GM18951 (cell line): ENCODE measurements around the gene SPDYE3.
"Not testable (repeated sequence)": the region's sequence is repeated elsewhere in the genome, so short reads cannot be mapped to it uniquely, and the experiment has no call there.

ENCODE experiments used
- POLR2A ChIP-seq: IDR thresholded peaks from 4 replicates; pipeline ENCODE4 v1.6.1; 2011; ENCODE audit warnings: mild to moderate bottlenecking; ENCODE audit not compliant: insufficient read length, insufficient read depth; ENCODE audit errors: extremely low read depth
- in situ Hi-C: fragments of 300-500 bp; cut with MboI; formaldehyde crosslinking; loops from one replicate; pipeline ENCODE4 v1.12.0; 2022; ENCODE audit warnings: low sequenced_read_pairs, mixed read lengths, inconsistent platforms; ENCODE audit not compliant: unreplicated experiment

The SPDYE3 gene, protein sequence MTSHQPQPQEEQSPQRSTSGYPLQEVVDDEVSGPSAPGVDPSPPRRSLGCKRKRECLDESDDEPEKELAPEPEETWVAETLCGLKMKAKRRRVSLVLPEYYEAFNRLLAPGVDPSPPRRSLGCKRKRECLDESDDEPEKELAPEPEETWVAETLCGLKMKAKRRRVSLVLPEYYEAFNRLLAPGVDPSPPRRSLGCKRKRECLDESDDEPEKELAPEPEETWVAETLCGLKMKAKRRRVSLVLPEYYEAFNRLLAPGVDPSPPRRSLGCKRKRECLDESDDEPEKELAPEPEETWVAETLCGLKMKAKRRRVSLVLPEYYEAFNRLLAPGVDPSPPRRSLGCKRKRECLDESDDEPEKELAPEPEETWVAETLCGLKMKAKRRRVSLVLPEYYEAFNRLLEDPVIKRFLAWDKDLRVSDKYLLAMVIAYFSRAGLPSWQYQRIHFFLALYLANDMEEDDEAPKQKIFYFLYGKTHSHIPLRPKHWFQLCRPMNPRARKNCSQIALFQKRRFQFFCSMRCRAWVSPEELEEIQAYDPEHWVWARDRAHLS

DNA sequence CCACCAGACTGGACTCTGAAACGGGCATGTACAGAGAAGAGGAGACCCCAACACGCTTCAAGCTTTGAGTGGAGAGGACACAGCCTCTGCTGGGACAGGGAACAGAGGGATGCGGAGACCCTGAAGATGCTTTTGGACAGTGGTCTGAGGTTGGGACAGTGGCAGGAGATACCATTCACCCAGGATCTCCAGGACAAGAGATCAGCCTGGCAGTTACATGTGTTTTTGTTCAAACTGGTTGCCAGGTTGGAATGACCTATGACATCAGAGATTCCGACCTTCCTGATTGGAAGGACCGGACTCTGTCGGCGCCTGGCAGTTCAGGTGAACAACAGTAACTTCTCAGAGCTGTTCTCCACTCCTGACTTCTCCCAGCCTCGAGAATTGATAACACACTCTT, at the start of gene SPDYE3:
Gene SPDYE3 (plus strand): TSS at position 301 of the 400 bp plus-strand sequence. CDS start 184 bp downstream, outside the sequence.
- in situ Hi-C loops, result not testable (repeated sequence)

DNA sequence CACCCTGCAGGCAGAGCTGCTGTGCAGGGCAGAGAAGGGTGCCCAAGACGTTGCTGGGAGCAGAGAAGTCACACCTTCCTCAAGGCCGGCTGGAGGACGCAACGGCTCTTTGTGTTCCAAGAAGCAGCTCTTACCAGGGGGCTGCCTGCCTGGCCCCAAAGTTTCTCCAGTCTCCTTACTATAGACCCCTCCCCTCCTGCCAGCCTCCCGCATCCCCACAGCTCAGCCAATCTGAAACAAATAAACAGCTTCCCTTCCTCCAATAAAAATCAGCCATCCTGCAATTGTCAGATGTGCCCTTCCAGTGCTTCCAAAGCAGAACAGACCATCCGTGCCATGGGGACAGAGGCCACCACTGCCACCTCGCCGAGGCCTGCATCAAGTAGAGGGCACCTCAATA, 47.5 kb upstream of the SPDYE3 start:
- in situ Hi-C loops, result not testable (repeated sequence)

DNA sequence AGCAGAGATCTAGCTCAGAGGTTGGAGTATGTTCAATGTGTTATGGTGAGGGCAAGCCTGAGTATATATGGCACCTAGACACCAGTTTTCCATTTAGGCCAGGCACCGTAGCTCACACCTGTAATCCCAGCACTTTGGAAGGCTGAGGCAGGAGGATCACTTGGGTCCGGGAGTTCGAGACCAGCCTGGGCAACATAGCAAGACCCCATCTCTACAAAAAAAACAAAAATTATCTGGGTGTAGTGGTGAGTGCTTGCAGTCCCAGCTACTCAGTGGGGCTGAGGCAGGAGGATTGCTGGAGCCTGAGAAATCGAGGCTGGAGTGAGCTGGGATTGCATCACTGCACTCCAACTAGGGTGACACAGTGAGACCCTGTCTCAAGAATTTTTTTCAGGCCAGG, 44.6 kb upstream of the SPDYE3 start:
- in situ Hi-C loops, result not testable (repeated sequence)

GRCh38 chr7:100264223-100264622, 43.3 kb upstream of the SPDYE3 start:
- in situ Hi-C loops, result not testable (repeated sequence)

- in situ Hi-C loops, result not testable (repeated sequence)
These were observed 42.8 kb upstream of the SPDYE3 start for GRCh38 chr7:100264669-100265165.

- in situ Hi-C loops, result not testable (repeated sequence)
These were observed 41.7 kb upstream of the SPDYE3 start for GRCh38 chr7:100265851-100266250.

- in situ Hi-C loops, result no loop called here
- TF ChIP-seq POLR2A, result no peak
These were observed 40.7 kb upstream of the SPDYE3 start for GRCh38 chr7:100266576-100267354.

DNA sequence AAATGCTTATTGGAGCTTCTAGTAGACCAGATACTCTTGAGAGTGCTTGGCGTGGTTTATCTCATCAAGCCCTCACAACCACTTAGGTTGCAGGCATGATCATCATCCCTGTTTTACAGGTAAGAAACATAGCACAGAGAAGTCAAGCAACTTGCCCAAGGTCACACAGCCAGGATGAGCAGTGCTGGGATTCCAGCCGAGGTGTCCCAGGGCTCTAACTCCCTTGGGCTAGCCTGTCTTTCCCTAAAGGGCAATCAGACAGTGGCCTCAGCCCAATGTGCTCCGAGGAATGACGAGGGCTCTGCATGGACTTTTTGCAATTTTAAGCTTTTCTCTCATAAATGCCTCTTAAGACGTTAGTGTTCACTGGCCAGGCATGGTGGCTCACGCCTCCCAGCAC, 39.9 kb upstream of the SPDYE3 start:
- in situ Hi-C loops, result no loop called here
- no peak for TF ChIP-seq POLR2A

GRCh38 chr7:100268882-100269281, 38.6 kb upstream of the SPDYE3 start:
- in situ Hi-C loops, result not testable (repeated sequence)

GRCh38 chr7:100269306-100270045, 38.0 kb upstream of the SPDYE3 start:
- in situ Hi-C loops, result not testable (repeated sequence)

DNA sequence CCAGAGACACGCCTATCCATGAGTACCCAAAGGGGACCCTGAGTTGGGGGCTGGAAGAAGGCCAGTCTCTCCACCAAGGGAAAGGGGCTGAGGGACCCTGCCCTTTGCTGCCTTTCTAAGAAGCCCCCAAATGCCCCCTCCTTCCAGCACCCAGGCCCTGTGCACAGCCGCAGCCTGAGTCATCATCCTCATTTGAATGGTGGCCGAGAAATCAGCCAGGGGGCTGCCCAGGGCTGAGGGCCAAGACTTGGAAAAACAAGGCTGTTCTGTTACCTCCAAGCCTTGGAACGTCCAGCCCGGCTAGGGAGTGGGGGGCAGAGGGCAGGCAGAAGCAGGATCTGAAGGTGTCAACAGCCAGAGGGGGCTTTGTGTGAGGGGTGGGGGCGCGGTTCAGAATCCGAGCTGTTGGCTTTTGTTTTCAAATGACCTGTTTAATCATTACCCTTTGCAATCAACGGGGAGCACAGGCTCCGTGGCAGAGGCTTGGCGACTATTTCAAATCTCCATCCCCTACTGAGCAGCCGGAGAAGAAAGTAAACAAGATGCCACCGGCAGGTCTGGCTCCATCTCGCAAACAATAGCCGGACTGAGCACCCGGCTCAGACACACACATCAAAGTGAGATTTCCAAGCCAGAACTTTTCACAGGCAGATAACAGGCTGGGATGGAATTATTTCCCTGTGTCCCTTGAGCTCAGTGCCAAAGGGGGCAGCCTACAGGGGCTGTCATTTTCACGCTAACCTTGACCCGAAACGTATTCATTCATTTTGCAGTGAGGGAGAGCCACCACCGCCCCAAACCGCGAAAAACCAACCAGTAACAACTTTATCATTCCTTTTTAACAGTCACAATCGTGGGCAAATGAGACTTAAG, 37.2 kb upstream of the SPDYE3 start:
- in situ Hi-C loops, result not testable (repeated sequence)

DNA sequence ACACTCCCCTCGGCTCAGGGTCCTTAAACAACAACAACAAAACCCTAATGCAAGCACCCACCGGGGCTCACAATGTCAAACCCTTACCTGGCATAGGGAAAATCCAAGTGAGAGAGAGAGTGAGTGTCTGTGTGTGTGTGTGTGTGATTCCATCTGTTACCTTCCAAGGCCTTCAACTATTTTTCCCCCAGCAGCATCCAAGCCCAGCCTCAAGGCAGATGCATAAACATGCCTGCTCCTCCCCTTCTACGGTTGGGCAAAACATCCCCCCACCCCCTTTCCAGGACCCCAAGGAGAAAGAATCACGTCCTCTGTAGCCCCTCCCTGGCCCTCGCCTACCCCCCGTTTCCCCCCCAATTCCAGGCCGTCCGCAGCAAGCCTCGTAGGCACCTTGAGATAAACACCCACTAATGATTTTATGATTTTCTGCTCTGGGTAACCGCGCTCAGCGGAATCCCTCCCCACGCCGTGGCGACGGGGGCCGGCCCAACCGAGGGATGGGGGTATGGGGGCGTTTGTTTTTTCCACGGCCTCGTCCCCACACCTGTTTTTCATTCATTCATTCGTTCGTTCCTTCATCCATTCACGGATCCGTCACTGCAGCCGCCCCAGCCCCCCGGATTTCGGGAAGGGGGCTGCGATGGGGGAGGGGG, 36.4 kb upstream of the SPDYE3 start:
- in situ Hi-C loops, result not testable (repeated sequence)
